PC-9 (cell line): ENCODE results near the gene FAM168A. TPM values are rescaled to one million over a fixed set of nuclear protein-coding genes. Genes with fewer than 3 reads are reported as not detected.

Source experiments
- BruUV-seq: library from RNA; stranded (reverse); fragments of 400-500 nt; replicated peaks from 2 replicates; lab custom pipeline; 2021; lab: Mats Ljungman, UMichigan
- CTCF ChIA-PET: fragments of 300-600 bp; sonication (Branson Sonifier 250); formaldehyde crosslinking; loops from one replicate; lab custom pipeline; 2022; ENCODE audit warnings: antibody characterized with exemption; lab: Charles Lee
- POLR2A ChIA-PET: fragments of 300-600 bp; sonication (Branson Sonifier 250); formaldehyde crosslinking; loops from one replicate; lab custom pipeline; 2022; ENCODE audit warnings: antibody characterized with exemption; ENCODE audit not compliant: unreplicated experiment; lab: Charles Lee
- DNase-seq, 2 experiments: peaks; one replicate each; pipeline versions ENCODE4 v3.0.0 to v3.0.0-alpha.2; 2015 to 2022; ENCODE audit warnings: mixed read lengths in 1 of 2
- H2AFZ ChIP-seq: fragments of 200-600 bp; sonication (generic); 2 replicates; pipeline ENCODE4 v1.8.1; 2017; ENCODE audit warnings: antibody characterized with exemption
- H3F3A ChIP-seq: fragments of 200-600 bp; sonication (generic); 2 replicates; pipeline ENCODE4 v1.8.1; 2017; ENCODE audit warnings: antibody characterized with exemption, mild to moderate bottlenecking, low read depth; ENCODE audit not compliant: insufficient read depth
- H3K27ac ChIP-seq: fragments of 200-600 bp; sonication (generic); 2 replicates; pipeline ENCODE4 v1.6.1; 2016; ENCODE audit warnings: mixed run types
- H3K27me3 ChIP-seq: fragments of 200-600 bp; sonication (generic); 2 replicates; pipeline ENCODE4 v1.6.1; 2016; ENCODE audit warnings: low read depth, mixed run types; ENCODE audit not compliant: insufficient read depth
- H3K36me3 ChIP-seq: fragments of 200-600 bp; sonication (generic); 2 replicates; pipeline ENCODE4 v1.6.1; 2016; ENCODE audit warnings: low read depth, mixed run types
- H3K4me1 ChIP-seq: fragments of 200-600 bp; sonication (generic); replicated peaks from 2 replicates; pipeline ENCODE4 v1.6.1; 2016; ENCODE audit warnings: mixed run types; ENCODE audit not compliant: insufficient read depth
- H3K4me2 ChIP-seq: fragments of 200-600 bp; sonication (generic); 2 replicates; pipeline ENCODE4 v1.6.1; 2017; ENCODE audit warnings: mixed run types
- H3K4me3 ChIP-seq: fragments of 200-600 bp; sonication (generic); 2 replicates; pipeline ENCODE4 v1.6.1; 2016; ENCODE audit warnings: mixed run types
- H3K79me2 ChIP-seq: fragments of 200-600 bp; sonication (generic); 2 replicates; pipeline ENCODE4 v1.6.1; 2017; ENCODE audit warnings: low read depth, mixed run types
- H3K9me2 ChIP-seq: fragments of 200-600 bp; sonication (generic); 2 replicates; pipeline ENCODE4 v1.8.1; 2017; ENCODE audit warnings: mild to moderate bottlenecking; ENCODE audit not compliant: insufficient read depth
- H3K9me3 ChIP-seq: fragments of 200-600 bp; sonication (generic); 2 replicates; pipeline ENCODE4 v1.8.1; 2016; ENCODE audit warnings: low read depth; ENCODE audit not compliant: insufficient read depth
- H4K20me1 ChIP-seq: fragments of 200-600 bp; sonication (generic); 2 replicates; pipeline ENCODE4 v1.8.1; 2017; ENCODE audit not compliant: insufficient read depth
- EZH2 ChIP-seq: fragments of 200-600 bp; sonication (generic); IDR thresholded peaks from 2 replicates; pipeline ENCODE4 v1.8.0; 2017; ENCODE audit warnings: antibody characterized with exemption, low read depth
- intact Hi-C: fragments of 100-400 bp; cut with micrococcal nuclease; formaldehyde crosslinking; loops from one replicate; pipeline ENCODE4 v1.10.0; 2022; ENCODE audit not compliant: unreplicated experiment
- total RNA-seq: library from RNA; stranded (reverse); gene quantifications from 2 replicates; pipeline ENCODE4 v1.2.3, GENCODE V29; 2021
- TF ChIP-seq, protein P1 (sequence below): fragments of 200-600 bp; sonication (generic); conservative IDR thresholded peaks from 2 replicates; pipeline ENCODE4 v1.6.1; 2017; ENCODE audit warnings: mixed run types, antibody characterized with exemption, mild to moderate bottlenecking, moderate library complexity

The FAM168A gene
- total RNA-seq, 1 experiment from 2014 or later, result 51.2 TPM

DNA sequence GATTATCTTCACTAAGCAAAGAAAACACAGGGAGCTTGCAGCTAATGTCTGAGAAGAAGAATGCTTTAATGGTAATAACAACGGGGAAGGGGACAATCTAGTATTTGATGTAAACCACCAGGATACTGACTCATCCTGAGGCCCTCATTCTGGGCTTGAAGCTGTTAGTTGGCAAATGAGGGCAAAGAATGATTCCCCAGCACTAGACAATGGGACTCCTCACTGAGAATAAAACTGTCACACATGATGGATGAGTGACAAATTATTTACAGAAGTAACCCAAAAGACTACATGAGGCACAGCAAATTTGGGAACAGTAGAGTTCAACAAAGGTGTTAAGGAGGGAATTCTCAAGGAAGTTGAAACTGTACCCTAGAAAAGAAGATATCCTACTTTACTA lies 76.3 kb downstream of the FAM168A start:
- no peak overlapping the region for H3K27ac ChIP-seq
- 0 out of 2 replicates have a peak, but pooled peaks cover 3% of the 10 kb centered on the region for H3F3A ChIP-seq
- no peak overlapping the region for H3K4me3 ChIP-seq
- POLR2A ChIA-PET, result no interaction called here
- no peaks in the 10 kb centered on the region for H3K79me2 ChIP-seq
- H4K20me1 ChIP-seq, result no peaks in the 10 kb centered on the region
- H3K9me2 ChIP-seq, result no peaks in the 10 kb centered on the region
- H3K36me3 ChIP-seq, result no peaks in the 10 kb centered on the region
- H3K27me3 ChIP-seq, result no peaks in the 10 kb centered on the region
- no peak for DNase-seq
- no TSS peak for BruUV-seq
- no peaks in the 10 kb centered on the region for H3K4me1 ChIP-seq
- intact Hi-C loops, result no loop called here
- CTCF ChIA-PET, result no interaction called here
- no peak overlapping the region for H2AFZ ChIP-seq
- no peaks in the 10 kb centered on the region for H3K9me3 ChIP-seq
- no peak overlapping the region for H3K4me2 ChIP-seq
- TF ChIP-seq EZH2, result no peak
- TF ChIP-seq, protein P1, sequence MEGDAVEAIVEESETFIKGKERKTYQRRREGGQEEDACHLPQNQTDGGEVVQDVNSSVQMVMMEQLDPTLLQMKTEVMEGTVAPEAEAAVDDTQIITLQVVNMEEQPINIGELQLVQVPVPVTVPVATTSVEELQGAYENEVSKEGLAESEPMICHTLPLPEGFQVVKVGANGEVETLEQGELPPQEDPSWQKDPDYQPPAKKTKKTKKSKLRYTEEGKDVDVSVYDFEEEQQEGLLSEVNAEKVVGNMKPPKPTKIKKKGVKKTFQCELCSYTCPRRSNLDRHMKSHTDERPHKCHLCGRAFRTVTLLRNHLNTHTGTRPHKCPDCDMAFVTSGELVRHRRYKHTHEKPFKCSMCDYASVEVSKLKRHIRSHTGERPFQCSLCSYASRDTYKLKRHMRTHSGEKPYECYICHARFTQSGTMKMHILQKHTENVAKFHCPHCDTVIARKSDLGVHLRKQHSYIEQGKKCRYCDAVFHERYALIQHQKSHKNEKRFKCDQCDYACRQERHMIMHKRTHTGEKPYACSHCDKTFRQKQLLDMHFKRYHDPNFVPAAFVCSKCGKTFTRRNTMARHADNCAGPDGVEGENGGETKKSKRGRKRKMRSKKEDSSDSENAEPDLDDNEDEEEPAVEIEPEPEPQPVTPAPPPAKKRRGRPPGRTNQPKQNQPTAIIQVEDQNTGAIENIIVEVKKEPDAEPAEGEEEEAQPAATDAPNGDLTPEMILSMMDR, result no peak

DNA sequence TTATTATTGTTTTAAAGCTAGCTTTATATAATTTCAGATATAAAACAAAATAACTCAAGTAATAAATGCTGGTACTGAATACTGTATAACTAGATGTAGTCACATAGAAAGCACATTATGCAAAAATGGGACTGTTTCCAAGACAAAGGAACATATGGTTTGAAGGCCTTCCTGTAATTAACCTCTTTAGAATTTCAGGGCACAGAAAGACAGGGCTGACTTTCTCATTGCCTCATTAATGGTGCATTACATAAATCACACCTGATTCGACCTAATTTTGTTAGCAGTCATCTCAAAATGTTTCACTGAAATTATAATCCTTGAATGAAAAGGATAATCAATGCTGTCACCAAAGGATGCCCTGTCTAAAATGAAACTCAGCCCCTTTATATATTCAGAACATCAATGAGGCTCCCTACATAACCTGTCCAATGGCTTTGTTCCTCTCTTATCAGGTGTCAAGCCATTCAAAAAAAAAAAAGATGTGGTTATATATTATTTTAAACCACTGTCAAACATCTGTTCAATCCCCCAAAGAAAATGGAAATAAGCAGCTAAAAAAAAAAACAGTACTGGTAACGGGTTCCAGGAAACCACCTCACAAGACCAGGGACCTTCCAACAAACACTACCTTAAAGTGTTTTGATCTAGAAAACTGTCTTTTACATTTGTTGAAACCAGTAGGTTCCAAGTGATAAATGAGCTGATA lies 77.4 kb downstream of the FAM168A start:
- ChIA-PET POLR2A (no interaction called here), CTCF (interaction anchor here (0.7 kb wide), 2 partner anchors 214 to 380 kb away, joined by 4 read pairs; no protein-coding TSS in a partner anchor)
- H3K4me2 ChIP-seq, result no peak overlapping the region
- intact Hi-C loops, result no loop called here
- no peak for DNase-seq
- H2AFZ ChIP-seq, result no peak overlapping the region
- no peaks in the 10 kb centered on the region for H3K79me2 ChIP-seq
- H3K27me3 ChIP-seq, result no peaks in the 10 kb centered on the region
- H3K9me2 ChIP-seq, result no peaks in the 10 kb centered on the region
- no peak for TF ChIP-seq EZH2
- TF ChIP-seq, protein P1, result no peak
- no peaks in the 10 kb centered on the region for H3K9me3 ChIP-seq
- no peaks in the 10 kb centered on the region for H3K4me1 ChIP-seq
- 0 out of 2 replicates have a peak, but pooled peaks cover 3% of the 10 kb centered on the region for H3F3A ChIP-seq
- BruUV-seq, result no TSS peak
- no peaks in the 10 kb centered on the region for H3K36me3 ChIP-seq
- H3K4me3 ChIP-seq, result no peak overlapping the region
- no peak overlapping the region for H3K27ac ChIP-seq
- H4K20me1 ChIP-seq, result no peaks in the 10 kb centered on the region

DNA sequence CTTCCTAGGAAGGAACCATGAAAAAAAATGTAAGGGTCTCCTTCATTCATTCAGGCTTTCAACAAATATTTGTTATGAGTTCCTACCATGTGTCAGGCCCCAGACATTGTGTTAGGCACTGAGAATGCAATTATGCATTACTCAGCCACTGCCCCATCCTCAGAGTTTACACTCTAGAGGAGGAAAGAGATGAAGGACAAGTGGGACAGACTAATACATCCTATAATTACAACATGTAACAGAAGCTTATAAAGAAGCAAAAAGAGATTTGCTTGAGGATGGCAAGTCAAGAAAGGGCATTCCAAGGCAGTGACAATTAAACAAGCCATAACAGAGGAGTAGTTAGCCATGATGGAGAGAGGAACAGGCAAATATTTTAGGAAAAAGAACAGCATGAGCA lies 78.6 kb downstream of the FAM168A start:
- no peak for TF ChIP-seq EZH2
- TF ChIP-seq, protein P1, result no peak
- intact Hi-C loops, result no loop called here
- CTCF ChIA-PET, result no interaction called here

More for the DNA sequence above, 78.6 kb downstream of the FAM168A start:
- BruUV-seq, result no TSS peak
- Histone ChIP-seq H3K27ac (no peak overlapping the region), H2AFZ (no peak overlapping the region), H3K4me2 (no peak overlapping the region), H4K20me1 (no peaks in the 10 kb centered on the region), H3K4me3 (no peak overlapping the region), H3K27me3 (no peaks in the 10 kb centered on the region), H3K79me2 (no peaks in the 10 kb centered on the region), H3K4me1 (no peaks in the 10 kb centered on the region), H3K36me3 (no peaks in the 10 kb centered on the region), H3F3A (0 out of 2 replicates have a peak, but pooled peaks cover 3% of the 10 kb centered on the region), H3K9me3 (no peaks in the 10 kb centered on the region), H3K9me2 (no peaks in the 10 kb centered on the region)
- no peak for DNase-seq
- POLR2A ChIA-PET, result no interaction called here
